ENCODE data around the gene SCYGR8.
"Not testable (repeated sequence)": the region's sequence is repeated elsewhere in the genome, so short reads cannot be mapped to it uniquely, and the experiment has no call there.

SCYGR8 gene

GRCh38 chr2:227739351-227739750 is 6.3 kb upstream of the SCYGR8 start:
- intact Hi-C loops (cut with DNase I; ENCODE audit: low total_unique reads), result no loop called here
- Histone ChIP-seq H3K36me3 (no peaks in the 10 kb centered on the region), H3K27me3 (no peaks in the 10 kb centered on the region), H3K9me3 (no peaks in the 10 kb centered on the region), H3K4me3 (no peak overlapping the region), H3K4me1 (no peaks in the 10 kb centered on the region), H3K27ac (no peak overlapping the region)
- TF ChIP-seq CTCF (IDR thresholded peaks at IDR 0.05), result no peak
- DNase-seq, result no peak

- intact Hi-C loops (cut with DNase I; ENCODE audit: low total_unique reads); H3K4me3 ChIP-seq; H3K27ac ChIP-seq; H3K9me3 ChIP-seq; H3K4me1 ChIP-seq; DNase-seq; H3K27me3 ChIP-seq; H3K36me3 ChIP-seq: not testable (repeated sequence)
These were observed 5.0 kb upstream of the SCYGR8 start for GRCh38 chr2:227740705-227741104.

GRCh38 chr2:227748079-227748478 is 2.4 kb downstream of the SCYGR8 start:
- Histone ChIP-seq H3K9me3 (no peaks in the 10 kb centered on the region), H3K27ac (no peak overlapping the region), H3K27me3 (no peaks in the 10 kb centered on the region), H3K36me3 (no peaks in the 10 kb centered on the region), H3K4me1 (no peaks in the 10 kb centered on the region), H3K4me3 (no peak overlapping the region)
- no peak for DNase-seq
- TF ChIP-seq CTCF (IDR thresholded peaks at IDR 0.05), result no peak
- intact Hi-C loops (cut with DNase I; ENCODE audit: low total_unique reads), result no loop called here

- H3K27me3 ChIP-seq; intact Hi-C loops (cut with DNase I; ENCODE audit: low total_unique reads); H3K4me3 ChIP-seq; H3K36me3 ChIP-seq; H3K4me1 ChIP-seq; H3K27ac ChIP-seq; H3K9me3 ChIP-seq: not testable (repeated sequence)
- peak in 1 of 2 donors; percentile 10 for DNase-seq
These were observed 10.6 kb downstream of the SCYGR8 start for GRCh38 chr2:227756261-227756660.

- intact Hi-C loops (cut with DNase I; ENCODE audit: low total_unique reads), result loop anchor here (5.0 to 10.0 kb wide), 3 partner anchors 97 to 355 kb away; partner anchors contain the start of gene AGFG1
- DNase-seq, result peak in 1 of 2 donors; percentile 44
- no peaks in the 10 kb centered on the region for H3K9me3 ChIP-seq
- no peaks in the 10 kb centered on the region for H3K36me3 ChIP-seq
- TF ChIP-seq CTCF (IDR thresholded peaks at IDR 0.05), result no peak
- H3K27me3 ChIP-seq, result no peaks in the 10 kb centered on the region
- H3K4me3 ChIP-seq, result no peak overlapping the region
- H3K27ac ChIP-seq, result no peak overlapping the region
- no peaks in the 10 kb centered on the region for H3K4me1 ChIP-seq
These were observed 13.9 kb downstream of the SCYGR8 start for GRCh38 chr2:227759411-227760118.

- no peaks in the 10 kb centered on the region for H3K36me3 ChIP-seq
- no peak for TF ChIP-seq CTCF (IDR thresholded peaks at IDR 0.05)
- H3K27me3 ChIP-seq, result no peaks in the 10 kb centered on the region
- no peaks in the 10 kb centered on the region for H3K9me3 ChIP-seq
- H3K4me1 ChIP-seq, result peaks cover 0 to 12% (median 3%) of the 10 kb centered on the region in 4 donors
- no peak overlapping the region for H3K4me3 ChIP-seq
- peak in 1 of 2 donors; percentile 3 for DNase-seq
- H3K27ac ChIP-seq, result no peak overlapping the region
- intact Hi-C loops (cut with DNase I; ENCODE audit: low total_unique reads), result loop anchor here (5.0 to 10.0 kb wide), 3 partner anchors 100 to 357 kb away; partner anchors contain the start of gene AGFG1
These were observed 16.2 kb downstream of the SCYGR8 start for GRCh38 chr2:227761740-227762476.

Measured in tibial artery (tissue), 4 donors.